Cardiac fibroblast (primary cell): ENCODE data around the gene ANKRD39.
A peak's percentile ranks its signal among the peaks of the same experiment; 100 is the strongest.

ENCODE experiments used
- DNase-seq, 2 donors: peaks; one replicate each; pipeline versions ENCODE4 v3.0.0 to v3.0.0-alpha.2; 2010; ENCODE audit warnings: low read depth in 2 of 2
- H3K4me3 ChIP-seq, 2 donors: replicated peaks in 1 of 2; 1 replicate in 1 of 2; 2 replicates in 1 of 2; pipeline ENCODE4 v1.5.1; 2011; ENCODE audit warnings: low read depth in 2 of 2, low read length in 2 of 2, mild to moderate bottlenecking in 2 of 2, moderate library complexity in 1 of 2
- CTCF ChIP-seq: IDR thresholded peaks from one replicate; pipeline ENCODE4 v1.5.1; 2011; ENCODE audit warnings: low read depth, mild to moderate bottlenecking, low read length, inconsistent platforms

ANKRD39 gene

GRCh38 chr2:96801005-96801785 lies 56.6 kb downstream of the ANKRD39 start:
- TF ChIP-seq CTCF = peak; percentile 85
- H3K4me3 ChIP-seq = no peak overlapping the region
- DNase-seq = peak; percentile 52 to 61

- no peak overlapping the region for H3K4me3 ChIP-seq
- TF ChIP-seq CTCF = no peak
- no peak for DNase-seq
Observed at GRCh38 chr2:96800061-96801004, 57.5 kb downstream of the ANKRD39 start.

GRCh38 chr2:96799623-96799935 lies 58.2 kb downstream of the ANKRD39 start:
- H3K4me3 ChIP-seq = no peak overlapping the region
- no peak for DNase-seq
- no peak for TF ChIP-seq CTCF

GRCh38 chr2:96798733-96799622 lies 58.8 kb downstream of the ANKRD39 start:
- H3K4me3 ChIP-seq = no peak overlapping the region
- no peak for TF ChIP-seq CTCF

More at GRCh38 chr2:96798733-96799622, 58.8 kb downstream of the ANKRD39 start:
- DNase-seq = no peak
